ENCODE measurements around the gene LRRC19. TPM values are rescaled to one million over a fixed set of nuclear protein-coding genes. Genes with fewer than 3 reads are reported as not detected.

LRRC19 gene
- total RNA-seq, 4 donors from 2014 or later, result not detected

DNA sequence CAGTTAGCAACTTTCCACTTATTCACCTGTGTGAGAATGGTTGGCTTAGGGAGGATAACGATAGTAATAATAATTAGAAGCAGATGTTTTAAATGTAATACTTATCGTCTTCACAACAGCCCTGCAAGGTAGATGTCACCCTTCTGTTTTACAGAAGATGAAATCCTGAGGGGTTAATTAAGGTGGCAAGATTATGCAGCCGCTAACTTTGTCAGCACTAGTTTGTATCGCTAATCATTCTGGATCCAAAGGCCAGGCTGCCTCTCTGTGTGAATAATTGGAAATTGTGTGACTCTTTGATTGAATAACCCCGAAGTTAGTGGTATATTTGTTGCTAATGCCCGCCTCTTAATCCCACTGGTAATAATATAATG is 48.6 kb downstream of the LRRC19 start:
- TF ChIP-seq POLR2A (IDR thresholded peaks at IDR 0.05), result no peak

DNA sequence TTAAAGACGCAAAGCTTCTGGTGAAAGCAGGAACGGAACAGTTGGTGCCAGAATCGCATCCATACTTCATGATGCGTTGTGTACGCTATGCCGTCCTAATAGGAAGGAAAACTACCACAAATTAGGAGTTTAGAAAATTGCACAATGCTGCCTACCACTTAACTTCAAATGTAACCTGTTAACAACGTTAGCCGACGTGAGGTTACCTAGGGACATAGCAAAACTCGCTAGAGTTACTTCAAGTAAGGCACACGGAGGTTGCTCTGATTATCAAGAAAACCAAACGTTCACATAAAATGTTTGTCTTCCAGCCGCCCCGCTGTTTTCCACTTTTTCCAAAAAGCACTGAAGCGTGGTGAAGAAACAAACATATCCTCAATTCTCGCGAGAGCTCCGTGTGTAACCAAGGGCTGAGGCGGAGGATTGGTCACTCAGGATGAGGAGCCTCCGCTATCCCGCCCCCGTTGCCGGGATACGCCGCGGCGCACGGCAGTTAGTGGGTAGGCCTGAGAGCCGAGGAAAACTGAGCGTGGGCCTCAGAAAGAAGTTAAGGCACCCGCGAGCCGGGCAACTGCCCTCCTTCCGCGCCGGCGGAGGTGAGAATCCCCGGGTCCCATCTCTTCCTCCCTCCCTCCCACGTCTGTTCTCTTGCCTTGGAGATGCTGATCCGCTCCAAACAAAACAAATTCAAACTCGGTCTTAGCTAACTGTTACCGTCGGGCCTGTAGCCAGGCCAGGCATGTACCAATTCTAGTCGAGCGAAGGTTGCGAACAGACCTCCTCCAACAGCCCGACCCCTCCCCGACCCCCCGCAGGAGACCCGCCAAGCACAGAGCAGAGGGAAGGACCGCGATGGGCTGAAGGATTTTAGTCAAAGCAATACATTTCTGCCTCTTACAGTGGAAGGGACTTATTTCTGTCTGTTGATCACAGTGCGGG is 49.3 kb downstream of the LRRC19 start, which contains the start of gene IFT74:
Gene IFT74, plus strand, starts transcription at position 492 of the 939 bp plus-strand sequence. CDS start 5,556 bp downstream, outside the sequence.
- peak within 1 kb of the TSS; percentile 60 to 66 for H3K4me3 ChIP-seq
- H3K36me3 ChIP-seq, result no peaks in the 10 kb centered on the region
- no peaks in the 10 kb centered on the region for H3K9me3 ChIP-seq
- peaks cover 3 to 21% (median 5%) of the 10 kb centered on the region in 3 donors for H3K4me1 ChIP-seq
- 1% methylated on average over 30 to 35 of the region's 53 CpGs for WGBS, 2 donors (ENCODE audit: low coverage in 1 of 2)
- TF ChIP-seq, protein P1, sequence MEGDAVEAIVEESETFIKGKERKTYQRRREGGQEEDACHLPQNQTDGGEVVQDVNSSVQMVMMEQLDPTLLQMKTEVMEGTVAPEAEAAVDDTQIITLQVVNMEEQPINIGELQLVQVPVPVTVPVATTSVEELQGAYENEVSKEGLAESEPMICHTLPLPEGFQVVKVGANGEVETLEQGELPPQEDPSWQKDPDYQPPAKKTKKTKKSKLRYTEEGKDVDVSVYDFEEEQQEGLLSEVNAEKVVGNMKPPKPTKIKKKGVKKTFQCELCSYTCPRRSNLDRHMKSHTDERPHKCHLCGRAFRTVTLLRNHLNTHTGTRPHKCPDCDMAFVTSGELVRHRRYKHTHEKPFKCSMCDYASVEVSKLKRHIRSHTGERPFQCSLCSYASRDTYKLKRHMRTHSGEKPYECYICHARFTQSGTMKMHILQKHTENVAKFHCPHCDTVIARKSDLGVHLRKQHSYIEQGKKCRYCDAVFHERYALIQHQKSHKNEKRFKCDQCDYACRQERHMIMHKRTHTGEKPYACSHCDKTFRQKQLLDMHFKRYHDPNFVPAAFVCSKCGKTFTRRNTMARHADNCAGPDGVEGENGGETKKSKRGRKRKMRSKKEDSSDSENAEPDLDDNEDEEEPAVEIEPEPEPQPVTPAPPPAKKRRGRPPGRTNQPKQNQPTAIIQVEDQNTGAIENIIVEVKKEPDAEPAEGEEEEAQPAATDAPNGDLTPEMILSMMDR (IDR thresholded peaks at IDR 0.05), result no peak
- TF ChIP-seq POLR2AphosphoS5 (IDR thresholded peaks at IDR 0.05), result peak; percentile 32
- TF ChIP-seq POLR2A (IDR thresholded peaks at IDR 0.05), result peak; percentile 34 to 44
- H3K27ac ChIP-seq, result peak within 1 kb of the TSS; percentile 86 to 97 (median 92)
- no peaks in the 10 kb centered on the region for H3K27me3 ChIP-seq
- ATAC-seq, result peak; percentile 100

More for the DNA sequence above, 48.6 kb downstream of the LRRC19 start:
- Histone ChIP-seq H3K9me3 (no peaks in the 10 kb centered on the region), H3K27me3 (no peaks in the 10 kb centered on the region), H3K4me3 (peak overlapping the region; percentile 60 to 66), H3K4me1 (peaks cover 3 to 21% (median 5%) of the 10 kb centered on the region in 3 donors), H3K36me3 (no peaks in the 10 kb centered on the region), H3K27ac (peak overlapping the region; percentile 86 to 97 (median 92))
- no peak for ATAC-seq
- 8 to 22% methylated on average over 5 of the region's 6 CpGs for WGBS, 2 donors (ENCODE audit: low coverage in 1 of 2)

DNA sequence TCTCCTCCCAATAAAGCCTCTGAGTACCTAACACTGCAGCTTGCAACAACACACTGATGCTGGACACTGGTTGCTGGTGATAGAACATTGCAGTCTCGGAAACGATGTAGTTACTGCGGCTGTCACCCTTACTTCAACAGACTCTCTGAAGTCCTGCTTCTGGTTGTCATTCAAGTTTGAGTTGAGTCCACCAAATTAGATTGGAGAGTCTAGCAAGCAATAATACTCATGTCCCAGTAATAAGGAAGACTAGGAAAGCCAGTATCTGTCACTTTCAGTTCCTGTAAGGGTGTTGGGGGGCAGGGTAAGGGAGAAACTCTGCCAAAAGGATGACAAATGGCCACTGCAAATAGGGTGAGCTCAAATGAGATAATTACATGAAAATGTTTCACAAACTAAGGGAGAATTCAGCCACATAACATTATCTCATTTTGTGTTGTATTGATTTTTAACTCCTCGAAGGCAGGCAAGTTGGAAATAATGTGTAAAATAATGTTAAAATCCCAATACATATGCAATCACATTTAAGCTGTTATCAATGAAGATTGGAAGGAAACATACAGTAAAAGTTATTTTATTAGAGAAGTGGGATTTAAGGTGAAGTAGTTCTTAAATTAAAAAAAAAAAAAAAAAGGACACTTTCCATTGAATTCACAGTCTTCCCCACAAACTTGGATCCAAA is 50.1 kb downstream of the LRRC19 start:
- Histone ChIP-seq H3K36me3 (no peaks in the 10 kb centered on the region), H3K27me3 (no peaks in the 10 kb centered on the region), H3K9me3 (no peaks in the 10 kb centered on the region), H3K4me3 (peak overlapping the region; percentile 60 to 66), H3K27ac (peak overlapping the region; percentile 86 to 97 (median 92)), H3K4me1 (peaks cover 3 to 21% (median 5%) of the 10 kb centered on the region in 3 donors)
- TF ChIP-seq POLR2AphosphoS5 (IDR thresholded peaks at IDR 0.05), result peak; percentile 28
- TF ChIP-seq, protein P1 (IDR thresholded peaks at IDR 0.05), result no peak
- 34 to 48% methylated on average over 3 to 4 of the region's 4 CpGs for WGBS, 2 donors (ENCODE audit: low coverage in 1 of 2)
- no peak for ATAC-seq

DNA sequence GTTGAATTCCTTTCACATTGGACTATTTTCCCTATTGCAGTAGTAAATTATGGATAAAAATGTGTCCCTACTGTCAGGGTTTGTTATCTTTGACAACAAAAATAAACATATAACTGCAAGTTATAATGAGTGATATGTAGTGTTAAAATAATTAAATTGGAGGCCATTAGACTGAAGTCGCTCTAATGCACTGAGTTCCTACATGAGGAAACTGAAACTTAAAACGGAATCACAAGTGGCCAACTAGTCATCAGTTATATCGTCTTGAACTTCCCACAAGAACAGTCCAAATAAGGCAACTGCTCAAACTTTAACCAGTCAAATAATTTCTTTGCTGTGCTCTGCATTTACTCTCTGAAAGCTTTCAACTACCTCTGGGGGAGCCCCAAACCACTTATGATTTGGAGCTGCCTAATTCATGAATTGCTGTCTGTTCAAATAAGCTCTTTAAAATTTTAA is 51.4 kb downstream of the LRRC19 start:
- H3K36me3 ChIP-seq, result no peaks in the 10 kb centered on the region
- no peaks in the 10 kb centered on the region for H3K9me3 ChIP-seq
- H3K4me3 ChIP-seq, result no peak overlapping the region
- no peaks in the 10 kb centered on the region for H3K27me3 ChIP-seq
- ATAC-seq, result no peak
- H3K4me1 ChIP-seq, result peaks cover 3 to 21% (median 5%) of the 10 kb centered on the region in 3 donors
- TF ChIP-seq POLR2A (IDR thresholded peaks at IDR 0.05) (no peak), POLR2AphosphoS5 (IDR thresholded peaks at IDR 0.05) (no peak), EP300 (IDR thresholded peaks at IDR 0.05) (no peak)
- TF ChIP-seq, protein P1 (IDR thresholded peaks at IDR 0.05), result no peak
- WGBS, 2 donors (ENCODE audit: low coverage in 1 of 2), result 59 to 64% methylated on average over 3 of the region's 3 CpGs
- no peak overlapping the region for H3K27ac ChIP-seq

DNA sequence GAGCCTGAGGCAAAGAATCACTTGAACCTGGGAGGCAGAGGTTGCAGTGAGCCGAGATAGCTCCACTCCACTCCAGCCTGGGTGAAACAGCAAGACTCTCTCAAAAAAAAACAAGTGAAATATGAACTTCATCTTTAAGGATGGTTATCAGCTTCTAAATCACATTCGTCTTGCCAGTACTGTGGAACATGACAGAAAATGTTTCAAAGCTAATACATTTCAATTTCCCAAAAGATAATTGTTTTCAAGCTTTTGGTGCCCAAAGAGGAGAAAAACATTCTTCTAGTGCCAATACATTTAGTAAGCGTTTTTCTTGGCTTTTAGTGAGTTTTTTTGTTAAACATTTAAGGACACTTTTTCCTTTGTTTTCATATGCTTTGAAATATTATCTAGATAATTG is 53.7 kb downstream of the LRRC19 start:
- no peaks in the 10 kb centered on the region for H3K36me3 ChIP-seq
- no peaks in the 10 kb centered on the region for H3K27me3 ChIP-seq
- no peaks in the 10 kb centered on the region for H3K9me3 ChIP-seq
- no peak overlapping the region for H3K27ac ChIP-seq
- peaks cover 3 to 18% (median 6%) of the 10 kb centered on the region in 3 donors for H3K4me1 ChIP-seq
- 77 to 86% methylated on average over 2 to 3 of the region's 3 CpGs for WGBS, 2 donors (ENCODE audit: low coverage in 1 of 2)
- no peak for ATAC-seq
- no peak for TF ChIP-seq EP300 (IDR thresholded peaks at IDR 0.05)
- TF ChIP-seq POLR2A (IDR thresholded peaks at IDR 0.05), result no peak
- TF ChIP-seq, protein P1 (IDR thresholded peaks at IDR 0.05), result no peak
- no peak for TF ChIP-seq POLR2AphosphoS5 (IDR thresholded peaks at IDR 0.05)
- no peak overlapping the region for H3K4me3 ChIP-seq

Measured in gastroesophageal sphincter (tissue), 4 donors.